ENCODE data around the gene FAM163A. TPM values are rescaled to one million over a fixed set of nuclear protein-coding genes. Genes with fewer than 3 reads are reported as not detected.

Gene FAM163A
- total RNA-seq, 1 experiment from 2014 or later: 0.46 TPM

- no peak overlapping the region for H3K9ac ChIP-seq (ENCODE audit: extremely low read depth, insufficient read length, low read length)
- no peaks in the 10 kb centered on the region for H4K20me1 ChIP-seq (ENCODE audit: control insufficient read depth, insufficient read depth, insufficient read length)
- no peak overlapping the region for H3K4ac ChIP-seq (ENCODE audit: low read depth, low read length)
- H4K8ac ChIP-seq (replicated peaks; ENCODE audit: insufficient read length, low read depth, low read length): no peak overlapping the region
- peaks cover 11% of the 10 kb centered on the region in 2 experiments for H3K4me1 Mint-ChIP-seq
- H3K27ac Mint-ChIP-seq: no peak overlapping the region; a peak in 1 of 7 replicates
- H2AK5ac ChIP-seq (ENCODE audit: insufficient read length, low read length): no peak overlapping the region
- no peaks in the 10 kb centered on the region for H3K4me1 ChIP-seq (ENCODE audit: insufficient read depth, low read length)
- no peak overlapping the region for H3K4me3 Mint-ChIP-seq
- no peaks in the 10 kb centered on the region for H3K27me3 ChIP-seq (ENCODE audit: insufficient read depth, low read length)
- H2BK120ac ChIP-seq (ENCODE audit: low read depth, low read length, poor library complexity, severe bottlenecking): no peak overlapping the region
- H2BK20ac ChIP-seq (ENCODE audit: low read depth, low read length, poor library complexity, severe bottlenecking): no peak overlapping the region
- no peak overlapping the region for H4K91ac ChIP-seq (ENCODE audit: insufficient read length, low read depth, low read length)
- no peaks in the 10 kb centered on the region for H3K9me3 ChIP-seq (ENCODE audit: control insufficient read depth, low read depth, low read length)
- no peak overlapping the region for H2BK5ac ChIP-seq (ENCODE audit: insufficient read length, low read length)
- WGBS (ENCODE audit: extremely low coverage, insufficient read length, low lambda C conversion rate): no CpG with 5 or more reads among the region's 1 CpG
- H4K5ac ChIP-seq (ENCODE audit: insufficient read length, low read depth, low read length): no peak overlapping the region
- H3K18ac ChIP-seq (ENCODE audit: insufficient read length, low read depth, low read length): no peak overlapping the region
- no peak for TF ChIP-seq CTCF (conservative IDR thresholded peaks at IDR 0.05)
- no peak overlapping the region; the same call in 1 of the 2 replicates for H3K14ac ChIP-seq (ENCODE audit: insufficient read depth, low read length)
- no peaks in the 10 kb centered on the region; a peak in 1 of 7 replicates for H3K36me3 Mint-ChIP-seq (ENCODE audit: insufficient read depth in 1 of 3, low read depth in 3 of 3)
- peaks cover 0 to 3% of the 10 kb centered on the region in 2 experiments; a peak in 2 of 5 replicates for H3K9me3 Mint-ChIP-seq
- H3K27me3 Mint-ChIP-seq (ENCODE audit: low read depth): peaks cover 3% of the 10 kb centered on the region; the same call in 1 of the 2 replicates
- no peak overlapping the region for H3K27ac ChIP-seq (ENCODE audit: insufficient read length, low read depth, low read length)
- no peak overlapping the region for H2BK12ac ChIP-seq (ENCODE audit: insufficient read length, low read depth, low read length)
- no peak overlapping the region for H3K56ac ChIP-seq (ENCODE audit: insufficient read length, low read depth, low read length)
- H3T11ph ChIP-seq (ENCODE audit: low read length): no peak overlapping the region
- no peak overlapping the region for H2BK15ac ChIP-seq (ENCODE audit: low read depth, low read length)
- H2AFZ ChIP-seq (ENCODE audit: low read length): no peak overlapping the region
- H3K23me2 ChIP-seq (ENCODE audit: insufficient read length, low read depth, low read length, poor library complexity, severe bottlenecking): no peaks in the 10 kb centered on the region
- no peak for DNase-seq
- no peak overlapping the region for H3K23ac ChIP-seq (ENCODE audit: insufficient read length, low read depth, low read length)
- H3K4me2 ChIP-seq (ENCODE audit: insufficient read depth, insufficient read length, low read length): no peak overlapping the region
- no peaks in the 10 kb centered on the region for H3K79me2 ChIP-seq (ENCODE audit: insufficient read depth, low read length)
- H3K79me1 ChIP-seq (ENCODE audit: insufficient read depth, low read depth, low read length, poor library complexity, severe bottlenecking): no peaks in the 10 kb centered on the region
Measured at GRCh38 chr1:179794146-179794545, 51.1 kb downstream of the FAM163A start.

Measured in H9 (cell line).